NCI-H146 (cell line): Measurements from ENCODE around the gene CLNK.
A peak's percentile ranks its signal among the peaks of the same experiment; 100 is the strongest.
"Not testable (repeated sequence)": the region's sequence is repeated elsewhere in the genome, so short reads cannot be mapped to it uniquely, and the experiment has no call there.

Source experiments
- DNase-seq: peaks from one replicate; lab custom pipeline; 2025; lab: John Stamatoyannopoulos, UW

Gene CLNK

DNA sequence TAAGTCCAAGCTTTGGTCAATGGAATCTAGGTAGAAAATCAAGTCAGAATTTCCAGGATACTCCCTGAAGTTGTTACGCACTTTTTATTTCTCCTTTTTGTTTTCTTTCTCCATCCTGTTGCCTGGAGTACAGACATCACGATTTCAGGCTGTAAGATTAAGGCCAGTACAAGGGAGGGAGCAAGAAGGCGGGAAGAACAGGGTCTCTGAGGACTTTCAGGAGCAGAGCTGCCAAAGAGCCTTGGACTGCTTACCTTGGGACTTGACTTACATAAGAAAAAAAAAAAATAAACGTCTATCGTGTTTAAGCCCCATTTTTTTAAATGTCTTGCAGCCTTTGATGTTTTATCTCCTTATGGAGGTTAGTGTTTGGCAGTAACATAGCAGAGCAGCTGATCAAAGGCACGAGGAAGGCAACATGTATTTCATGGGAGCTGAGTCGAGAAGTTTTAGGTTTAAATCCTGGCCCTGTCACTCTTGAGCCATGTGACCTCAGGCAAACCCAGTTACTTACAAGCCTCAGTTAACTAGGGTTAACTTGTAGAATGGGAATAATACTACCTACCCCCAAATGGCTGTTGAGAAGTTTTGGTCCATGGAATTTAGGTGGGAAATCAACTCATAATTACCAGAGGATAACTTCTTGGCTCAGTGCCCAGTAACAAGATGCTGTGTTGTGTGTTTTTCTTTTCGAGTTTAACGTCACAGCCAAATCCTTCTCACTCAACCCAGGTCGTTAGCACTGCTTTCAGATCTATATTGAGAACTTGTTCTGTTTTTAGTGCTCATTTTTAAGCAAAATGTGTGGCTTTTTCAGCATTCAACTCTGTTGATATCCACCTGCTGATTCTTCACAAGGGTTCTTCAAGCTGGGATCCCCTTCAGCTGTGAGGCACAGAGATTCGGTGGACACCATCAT, 106.8 kb downstream of the CLNK start:
- DNase-seq = no peak

GRCh38 chr4:10577018-10577417, 107.5 kb downstream of the CLNK start:
- no peak for DNase-seq

DNA sequence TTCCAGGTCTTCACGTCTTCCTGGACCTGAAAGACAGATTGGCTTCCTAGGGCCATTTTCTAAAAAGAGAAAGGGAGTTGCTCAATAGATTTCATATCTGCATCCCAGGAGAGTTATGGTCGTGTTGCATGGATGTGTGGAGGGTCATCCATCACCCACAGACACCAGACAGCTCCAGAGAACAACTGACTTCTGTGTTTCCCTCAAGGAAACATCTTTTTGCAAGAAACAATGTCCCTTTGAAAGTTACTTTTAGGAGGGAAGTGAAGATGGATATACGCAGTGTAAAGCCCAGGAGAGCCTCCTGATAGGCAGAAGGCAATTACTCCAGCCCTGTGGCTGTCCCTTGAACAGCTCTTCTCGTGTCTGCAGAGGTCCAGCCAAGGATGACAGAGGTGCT, 108.3 kb downstream of the CLNK start:
- DNase-seq = no peak

DNA sequence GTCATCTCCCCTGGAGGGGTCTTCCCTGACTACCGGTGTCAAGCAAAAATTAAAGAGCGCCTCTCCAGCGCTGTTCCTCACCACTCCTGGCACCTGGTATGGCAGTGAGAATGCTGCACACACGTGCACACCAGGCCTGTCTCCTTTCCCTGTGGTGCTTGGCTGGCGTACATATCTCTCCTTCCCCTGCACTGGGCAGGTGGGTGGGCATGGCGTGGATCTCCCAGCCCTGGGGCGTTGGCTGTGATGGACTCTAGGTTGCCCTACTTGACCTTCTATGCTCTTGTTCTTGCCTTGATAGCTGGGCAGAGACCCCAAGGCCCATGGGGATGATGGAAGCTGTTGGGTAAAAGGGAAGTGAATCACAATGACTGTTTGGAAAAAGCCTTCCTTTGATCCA, 109.2 kb downstream of the CLNK start:
- no peak for DNase-seq

GRCh38 chr4:10574553-10574952, 110.0 kb downstream of the CLNK start:
- not testable (repeated sequence) for DNase-seq

DNA sequence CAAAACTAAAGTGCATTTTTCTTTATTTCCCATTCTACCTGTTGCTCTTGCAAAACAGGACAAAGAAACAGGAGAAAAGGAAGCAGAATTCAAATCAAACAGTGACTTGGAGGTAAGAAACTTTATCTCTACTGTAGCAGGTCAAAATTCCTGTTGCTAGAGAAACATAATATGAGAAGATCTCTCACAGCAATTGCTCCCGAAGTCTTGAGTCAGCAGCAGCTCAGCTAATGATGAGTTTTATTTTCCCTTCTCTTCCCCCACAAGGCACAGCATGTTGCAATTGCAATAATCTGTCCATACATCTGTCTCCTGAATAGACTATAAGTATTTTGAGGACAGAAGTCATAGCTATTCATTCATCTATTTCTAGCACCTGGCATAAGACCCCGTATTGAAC, 112.7 kb downstream of the CLNK start:
- peak; percentile 39 for DNase-seq

- no peak for DNase-seq
Observed at GRCh38 chr4:10569491-10569890, 115.1 kb downstream of the CLNK start.

- no peak for DNase-seq
Observed at GRCh38 chr4:10567766-10568165, 116.8 kb downstream of the CLNK start.

GRCh38 chr4:10565166-10565780, 119.3 kb downstream of the CLNK start:
- DNase-seq = no peak

- DNase-seq = peak; percentile 58
Observed at GRCh38 chr4:10554694-10555093, 129.9 kb downstream of the CLNK start.

DNA sequence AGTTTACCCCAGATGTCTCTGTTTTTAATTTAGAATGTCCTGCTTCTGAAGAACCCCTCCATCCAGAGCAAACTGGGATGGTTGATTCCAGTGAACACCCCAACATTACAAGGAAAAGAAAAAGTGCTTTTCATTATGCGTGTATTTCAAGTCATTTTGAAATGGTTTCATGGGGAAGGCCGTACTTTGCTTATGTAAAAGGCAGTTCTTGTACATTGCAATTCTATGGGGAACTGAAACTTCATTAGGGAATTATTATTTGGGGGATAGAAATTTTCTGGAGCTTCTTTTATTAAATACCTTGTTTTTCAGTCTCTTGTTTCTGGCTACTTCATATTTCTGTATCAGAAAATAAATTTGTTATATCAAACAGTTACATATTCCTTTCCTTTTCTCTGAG, 130.4 kb downstream of the CLNK start:
- DNase-seq = no peak

- DNase-seq = no peak
Observed at GRCh38 chr4:10552591-10553280, 131.8 kb downstream of the CLNK start.

DNA sequence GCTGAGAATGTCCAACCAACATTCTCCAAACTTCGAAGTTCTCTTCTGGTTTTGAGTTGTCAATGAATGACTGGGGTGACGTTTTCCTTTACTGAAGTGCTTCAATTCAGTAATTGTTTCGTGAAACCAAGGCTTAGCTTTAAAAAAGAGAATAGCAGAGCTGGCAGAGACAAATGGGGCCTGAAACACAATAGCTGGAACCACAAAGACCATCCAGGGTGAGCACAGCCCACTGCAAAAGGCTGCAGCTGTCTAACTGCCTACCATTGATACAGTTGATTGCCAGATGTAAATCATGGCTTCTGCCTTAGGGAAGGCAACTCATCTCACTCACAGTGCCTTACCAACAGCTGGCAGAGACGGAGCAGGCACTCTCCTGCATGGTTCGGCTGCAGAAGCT, 148.7 kb downstream of the CLNK start:
- DNase-seq = peak; percentile 59

- DNase-seq = no peak
Observed at GRCh38 chr4:10534820-10535219, 149.7 kb downstream of the CLNK start.

DNA sequence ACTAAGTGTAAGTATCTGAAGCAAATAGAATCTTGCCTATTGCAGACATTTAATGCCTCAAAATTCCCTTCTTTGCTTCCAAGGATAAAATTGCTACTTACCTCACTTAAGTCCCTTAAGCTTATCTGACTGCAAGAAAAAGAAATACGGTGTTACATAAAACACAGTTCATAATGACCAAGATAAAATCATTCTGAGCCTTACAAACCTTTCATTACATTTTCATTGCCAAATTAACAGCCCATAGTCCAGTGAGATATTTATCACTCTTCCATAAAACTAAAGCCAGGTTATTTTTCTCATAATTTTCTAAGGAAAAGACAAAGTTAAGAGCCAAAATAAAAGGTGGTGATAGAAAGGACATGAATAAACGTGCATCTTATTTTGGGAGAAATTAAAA, 152.4 kb downstream of the CLNK start:
- DNase-seq = no peak

- DNase-seq = no peak
Observed at GRCh38 chr4:10530137-10530786, 154.3 kb downstream of the CLNK start.

DNA sequence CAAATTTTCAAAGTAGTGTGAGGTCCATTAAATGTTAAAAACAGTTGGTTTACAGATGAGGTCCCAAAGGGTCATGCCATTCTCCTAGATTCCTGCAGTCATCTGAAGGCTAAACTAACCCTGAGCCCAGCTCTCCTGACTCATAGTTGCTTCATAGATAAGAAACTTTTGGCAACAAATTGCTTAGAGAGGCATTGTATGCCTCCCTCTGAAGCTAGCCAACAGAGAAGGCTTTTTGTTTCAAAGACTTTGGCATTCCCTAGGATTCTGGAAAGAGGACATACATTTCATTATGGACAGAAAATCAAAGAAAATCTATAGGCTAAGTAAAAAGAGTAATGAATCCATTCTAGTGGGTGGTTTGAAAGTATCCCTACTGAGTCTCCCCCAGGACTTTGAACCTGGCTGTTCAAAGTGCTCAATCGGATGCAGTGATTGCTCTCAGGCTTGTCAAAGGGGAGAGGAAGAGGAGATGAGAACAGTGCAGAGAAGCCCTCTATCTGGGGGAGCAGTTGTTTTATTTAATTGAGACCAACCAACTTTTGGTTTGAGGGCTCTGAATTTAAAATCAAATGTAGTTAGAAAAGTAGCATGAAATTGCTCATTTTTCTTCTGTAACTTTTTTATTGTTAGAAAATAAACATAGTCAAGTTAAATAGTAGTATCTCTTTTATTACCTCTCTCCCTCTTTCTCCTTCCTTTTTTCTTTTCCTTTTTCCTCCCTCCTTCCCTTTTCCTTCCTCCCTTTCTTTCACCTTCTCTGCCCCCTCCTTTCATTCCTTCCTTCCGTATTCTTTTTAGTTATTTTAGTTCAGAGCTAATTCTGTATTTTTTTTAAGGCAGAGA, 155.1 kb downstream of the CLNK start:
- no peak for DNase-seq

DNA sequence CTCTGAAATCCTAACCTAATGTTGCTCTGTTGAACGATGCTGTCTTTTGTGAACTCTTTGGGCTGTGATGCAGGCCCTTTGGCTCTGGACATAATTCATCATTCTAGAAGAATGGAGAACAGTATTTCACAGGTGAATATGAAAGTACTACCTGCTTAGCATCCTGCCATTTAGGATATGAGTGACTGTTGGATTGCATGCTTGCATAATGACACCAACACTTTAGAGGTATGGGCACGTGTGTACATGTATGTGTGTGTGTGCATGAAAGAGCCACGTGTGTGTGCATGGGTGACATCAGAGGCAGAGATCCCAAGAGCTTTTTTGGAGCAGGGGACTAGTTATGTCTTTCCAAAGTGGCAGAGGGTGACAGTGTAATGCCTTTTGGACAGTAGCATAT, 157.1 kb downstream of the CLNK start:
- DNase-seq = no peak

DNA sequence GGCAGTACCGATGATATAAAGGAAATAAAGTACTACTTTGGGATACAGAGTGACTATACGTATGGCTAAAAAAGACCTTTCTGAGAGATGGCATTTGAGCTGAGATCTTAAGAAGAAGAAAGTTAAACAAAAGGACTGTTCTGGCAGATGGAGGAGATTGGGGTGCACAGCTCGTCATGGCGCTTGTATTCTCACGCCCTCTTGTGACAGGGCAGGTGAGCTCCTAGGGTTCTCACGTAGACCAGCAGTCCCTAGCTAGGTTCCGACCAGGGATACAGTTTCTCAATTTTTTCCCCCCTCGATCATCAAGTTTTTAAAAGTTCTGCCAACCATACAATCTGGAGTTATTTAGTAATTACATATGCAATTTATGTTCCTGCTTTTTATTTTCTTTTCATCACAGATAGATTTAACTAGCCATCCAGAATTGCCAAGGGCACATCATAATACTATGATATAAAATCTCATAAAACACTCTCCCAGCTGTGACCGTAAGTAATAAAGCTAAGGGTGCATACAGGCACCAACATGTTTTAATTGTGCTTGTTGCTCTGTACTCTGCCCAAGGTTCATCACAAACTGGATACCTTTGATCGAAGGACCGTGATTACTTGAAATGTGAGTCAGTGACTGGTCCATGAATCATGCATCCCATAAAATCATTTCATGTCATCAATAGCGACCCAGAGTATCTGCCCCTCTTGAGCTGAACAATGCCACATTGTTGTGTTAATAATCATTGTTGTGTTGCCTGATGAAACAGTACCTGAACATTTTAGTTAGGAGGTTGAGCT, 157.9 kb downstream of the CLNK start:
- no peak for DNase-seq

- no peak for DNase-seq
Observed at GRCh38 chr4:10524196-10524833, 160.3 kb downstream of the CLNK start.
